CD4-positive, alpha-beta T cell treated with Interleukin-21 for 1 hour (primary cell): ENCODE measurements around the gene PRPF8.
"Not testable (repeated sequence)": the region's sequence is repeated elsewhere in the genome, so short reads cannot be mapped to it uniquely, and the experiment has no call there.

Experiments
- DNase-seq: peaks from one replicate; pipeline ENCODE4 v3.0.0-alpha.2; 2020

Gene PRPF8

GRCh38 chr17:1716076-1716911, 31.6 kb upstream of the PRPF8 start:
- DNase-seq: peak; percentile 100

- DNase-seq: no peak
Observed at GRCh38 chr17:1715803-1716075, 31.1 kb upstream of the PRPF8 start.

DNA sequence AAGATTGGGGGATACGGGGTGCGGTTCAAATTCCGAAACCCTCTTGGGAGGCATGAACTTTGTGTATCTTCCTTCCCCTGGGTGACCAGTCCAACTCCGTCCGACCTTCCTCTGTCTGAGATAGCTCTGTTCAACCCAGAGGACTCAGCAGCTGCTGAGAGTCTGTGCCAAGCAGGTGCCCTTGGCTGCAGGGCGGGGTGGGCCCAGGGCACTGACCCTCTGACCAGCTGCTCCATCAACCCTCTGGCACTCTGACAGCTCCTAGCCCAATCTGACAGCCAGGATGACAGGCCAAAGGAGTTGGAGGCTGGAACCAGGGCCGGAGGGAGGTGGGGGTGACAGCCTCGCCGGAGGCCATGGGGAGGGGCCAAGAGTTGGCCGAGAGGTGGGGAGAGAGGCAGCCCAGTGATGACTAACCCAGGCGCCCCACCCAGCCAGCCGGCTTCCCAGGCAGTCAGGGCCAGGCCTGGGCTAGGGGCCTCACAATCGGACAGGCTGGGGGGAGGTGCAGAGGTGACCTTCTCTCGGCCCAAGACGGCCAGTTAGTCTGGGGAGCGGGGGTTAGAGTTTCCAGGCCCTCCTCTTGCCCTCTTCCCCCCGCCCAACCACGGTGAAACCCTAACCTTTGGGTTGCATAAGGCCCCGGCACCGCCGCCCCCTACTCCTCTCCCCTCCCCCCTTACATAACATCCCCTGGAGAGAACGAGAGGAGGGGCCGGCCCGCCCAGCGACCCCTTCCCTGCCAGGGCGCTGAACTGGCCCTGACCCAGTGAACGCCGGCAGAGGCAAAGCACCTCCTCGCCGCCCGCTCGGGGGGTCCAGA, 30.5 kb upstream of the PRPF8 start:
- peak; percentile 52 for DNase-seq

DNA sequence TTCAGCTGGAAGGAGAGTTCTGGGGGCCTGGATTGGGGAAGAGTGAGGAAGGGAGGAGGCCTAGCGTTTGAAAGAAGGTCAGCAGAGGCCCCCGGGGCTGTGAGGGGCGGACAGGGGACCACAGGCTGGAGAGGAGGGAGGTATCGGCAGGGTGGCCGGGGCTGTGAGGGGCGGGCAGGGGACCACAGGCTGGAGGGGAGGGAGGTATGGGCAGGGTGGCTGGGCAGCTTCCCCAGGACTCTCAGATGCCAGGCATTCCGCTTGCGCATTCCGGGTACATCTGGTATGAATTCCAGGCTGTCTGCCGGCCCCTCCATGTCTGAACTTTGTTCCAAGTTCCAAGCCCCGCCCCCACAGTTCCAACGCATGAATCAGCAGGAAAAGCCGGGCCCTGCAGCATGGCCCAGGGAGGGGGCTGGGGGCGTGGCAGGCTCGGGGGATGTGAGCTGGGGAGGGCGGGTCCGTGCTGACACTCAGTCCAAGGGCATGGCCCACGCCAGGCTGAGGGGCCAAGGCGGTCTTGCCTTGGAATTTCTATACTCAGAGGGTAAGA, 29.8 kb upstream of the PRPF8 start:
- DNase-seq: peak; percentile 18

DNA sequence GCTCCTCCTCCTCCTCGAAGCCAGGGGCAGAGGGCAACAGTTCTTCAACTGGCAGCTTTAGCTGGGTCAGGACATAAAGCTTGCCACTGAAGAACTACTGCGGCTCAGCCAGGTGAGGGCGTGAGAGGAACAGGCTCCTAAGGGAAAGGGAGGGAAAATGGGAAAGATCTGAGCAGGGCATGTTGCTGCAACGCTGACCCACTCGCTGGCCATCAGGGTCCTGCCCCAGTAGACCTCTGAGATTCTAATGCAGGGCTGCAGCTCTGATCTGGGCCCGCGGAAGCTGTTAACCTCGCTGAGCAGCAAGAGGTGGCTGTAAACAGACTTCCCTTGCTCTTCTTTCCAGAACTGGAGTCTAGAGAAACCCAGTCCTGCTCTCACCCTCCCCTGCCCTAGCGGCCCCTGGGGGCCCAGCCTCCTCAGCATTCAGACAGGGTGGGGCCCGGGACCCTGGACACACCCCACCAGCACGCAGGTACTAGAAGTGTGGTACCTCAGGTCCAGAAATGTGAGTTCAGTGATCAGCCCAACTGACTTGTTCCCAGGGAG, 29.3 kb upstream of the PRPF8 start:
- DNase-seq: no peak

GRCh38 chr17:1713160-1713877, 28.7 kb upstream of the PRPF8 start:
- no peak for DNase-seq

DNA sequence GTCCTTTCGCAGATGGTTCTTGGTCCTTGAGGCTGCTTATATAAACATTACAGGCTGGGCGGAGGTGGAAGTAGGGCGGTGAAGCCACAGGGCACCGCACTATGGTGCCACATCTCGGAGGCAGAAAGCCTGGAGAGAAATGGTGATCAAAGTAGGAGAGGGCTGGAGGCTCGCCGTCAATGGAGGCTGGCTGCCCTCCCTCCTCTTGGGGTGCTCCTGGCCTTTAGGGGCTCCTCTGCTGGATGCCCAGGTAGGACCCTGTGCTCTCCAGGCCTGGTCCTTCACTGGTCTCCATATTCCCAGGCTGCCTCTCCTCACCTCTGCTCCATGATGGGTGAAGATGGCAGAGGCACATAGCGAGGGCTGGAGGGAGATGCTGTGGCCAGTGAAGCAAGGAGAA, 27.6 kb upstream of the PRPF8 start:
- DNase-seq: no peak

- DNase-seq: no peak
Observed at GRCh38 chr17:1711804-1712203, 27.1 kb upstream of the PRPF8 start.

DNA sequence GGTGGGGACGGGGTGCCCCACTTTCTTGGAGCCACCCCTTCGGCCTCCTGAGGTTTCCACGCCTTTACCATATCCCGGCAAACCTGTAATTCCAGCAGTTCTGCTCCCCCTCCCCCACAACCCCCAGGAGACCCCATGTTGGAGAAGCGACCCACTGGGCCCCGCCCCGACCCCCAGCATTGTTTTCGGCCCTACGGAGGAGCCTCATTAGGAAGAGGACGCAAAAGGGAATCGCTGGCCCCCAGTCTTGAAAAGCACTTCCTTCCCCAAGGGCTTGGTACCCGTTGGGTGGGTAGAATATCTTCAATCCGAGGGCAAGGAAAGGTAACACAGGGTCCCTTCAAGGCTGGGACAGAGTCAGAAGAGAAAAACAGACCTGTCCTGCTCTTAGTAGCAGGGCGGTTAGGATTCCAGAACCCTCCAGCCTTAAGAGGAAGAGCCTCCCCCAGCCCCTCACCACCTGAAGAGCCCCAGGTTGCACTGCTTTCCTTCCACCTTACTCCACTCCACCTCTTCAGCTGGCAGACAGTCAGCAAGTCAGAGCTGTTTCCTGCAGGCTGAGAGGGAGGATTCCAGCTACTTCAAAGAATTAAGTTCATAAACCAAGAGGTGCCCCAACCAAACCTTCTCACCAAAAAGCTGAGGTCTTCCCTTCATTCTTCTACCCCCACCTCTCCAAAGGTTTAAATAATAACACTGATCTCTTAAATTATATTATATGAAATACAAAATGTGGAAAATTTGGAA, 26.3 kb upstream of the PRPF8 start:
- peak; percentile 21 for DNase-seq

- peak; percentile 12 for DNase-seq
Observed at GRCh38 chr17:1709971-1710806, 25.5 kb upstream of the PRPF8 start, which contains the start of gene TLCD2. TSS of gene TLCD2 (minus strand) at chr17:1710377. CDS start at chr17:1710242, 135 bp downstream.

DNA sequence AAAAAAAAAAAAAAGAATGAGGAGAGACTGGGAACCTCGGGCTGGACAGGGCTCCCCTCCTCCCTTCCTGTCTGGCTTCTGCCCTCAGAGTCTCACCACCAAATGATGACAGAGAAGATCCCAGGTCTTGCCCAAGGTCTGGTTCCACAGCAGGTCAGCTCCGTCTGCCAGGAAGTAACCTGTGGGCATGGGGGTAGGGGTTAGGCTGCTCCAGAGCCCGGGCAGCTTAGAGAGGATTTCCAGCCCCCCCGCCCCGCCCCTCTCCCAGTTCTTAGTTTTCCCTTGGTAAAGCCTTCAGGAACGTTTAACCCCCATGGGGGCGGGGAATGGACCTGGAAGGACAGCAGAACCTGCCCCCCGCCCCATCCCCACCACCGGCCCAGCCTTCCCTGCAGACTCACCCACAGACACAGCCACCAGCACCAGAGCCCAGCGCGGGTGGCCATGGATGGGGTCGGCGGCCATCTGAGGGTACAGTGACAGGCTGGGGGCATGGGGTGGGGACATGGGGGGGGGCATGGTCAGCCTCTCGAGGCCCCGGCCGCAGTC, 24.8 kb upstream of the PRPF8 start:
- DNase-seq: peak; percentile 13

DNA sequence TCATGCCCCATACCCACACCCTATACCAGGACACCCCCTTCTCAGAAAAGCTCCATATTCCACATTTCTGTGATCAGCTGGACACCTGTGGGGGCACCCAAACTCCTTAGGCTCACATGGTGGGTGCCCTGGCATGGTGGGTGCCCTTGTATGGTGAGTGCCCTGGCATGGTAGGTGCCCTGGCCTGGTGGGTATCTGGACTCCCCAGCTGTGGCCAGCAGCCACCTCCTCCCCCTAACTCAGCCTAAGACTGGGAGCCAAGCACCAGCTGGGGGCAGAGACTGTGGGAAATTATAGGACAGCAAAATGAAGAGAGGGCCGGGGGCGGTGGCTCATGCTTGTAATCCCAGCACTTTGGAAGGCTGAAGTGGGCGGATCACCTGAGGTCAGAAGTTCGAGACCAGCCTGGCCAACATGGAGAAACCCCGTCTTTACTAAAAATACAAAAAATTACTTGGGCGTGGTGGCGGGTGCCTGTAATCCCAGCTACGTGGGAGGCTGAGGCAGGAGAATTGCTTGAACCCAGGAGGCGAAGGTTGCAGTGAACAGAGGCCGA, 24.2 kb upstream of the PRPF8 start:
- DNase-seq: not testable (repeated sequence)

- DNase-seq: peak; percentile 68
Observed at GRCh38 chr17:1707107-1707506, 22.4 kb upstream of the PRPF8 start.

DNA sequence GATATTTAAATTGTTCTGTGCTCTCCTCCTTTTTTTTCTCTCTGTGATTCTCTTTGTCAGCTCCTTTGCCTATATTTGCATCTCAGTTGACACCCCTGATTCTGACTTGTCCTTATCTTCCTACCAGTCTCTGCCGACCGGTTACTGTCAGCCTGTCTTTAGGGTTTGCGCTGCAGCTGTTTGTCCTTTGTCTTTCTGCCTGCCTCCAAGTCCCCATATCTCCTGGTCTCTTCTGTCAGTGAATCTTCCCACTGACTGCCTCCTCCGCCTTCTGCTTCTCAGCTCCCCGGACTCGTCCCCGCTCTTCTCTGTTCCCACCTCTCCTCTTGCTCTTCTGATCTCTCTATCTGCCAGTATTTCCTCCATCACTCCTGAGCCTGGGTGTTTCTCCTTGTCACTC, 20.3 kb upstream of the PRPF8 start:
- no peak for DNase-seq

DNA sequence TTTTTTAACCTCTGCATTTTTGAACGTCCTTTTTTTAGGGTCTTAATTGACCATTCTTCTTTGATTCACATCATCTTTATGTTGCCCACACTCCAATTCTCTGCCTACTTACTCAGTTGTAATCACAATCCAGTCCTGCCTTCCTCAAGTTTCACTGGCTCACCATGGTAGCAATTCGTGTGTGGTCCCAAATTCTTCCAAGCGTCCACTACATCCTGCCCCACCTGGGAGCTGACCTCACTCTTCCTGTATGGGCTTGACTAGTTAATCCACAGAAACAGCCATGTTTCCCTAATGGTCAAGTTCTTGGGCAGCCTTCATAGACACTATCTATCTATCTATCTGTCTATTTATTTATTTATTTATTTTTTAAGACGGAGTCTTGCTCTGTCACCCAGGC, 18.4 kb upstream of the PRPF8 start:
- no peak for DNase-seq

- not testable (repeated sequence) for DNase-seq
Observed at GRCh38 chr17:1699891-1700290, 15.2 kb upstream of the PRPF8 start.

DNA sequence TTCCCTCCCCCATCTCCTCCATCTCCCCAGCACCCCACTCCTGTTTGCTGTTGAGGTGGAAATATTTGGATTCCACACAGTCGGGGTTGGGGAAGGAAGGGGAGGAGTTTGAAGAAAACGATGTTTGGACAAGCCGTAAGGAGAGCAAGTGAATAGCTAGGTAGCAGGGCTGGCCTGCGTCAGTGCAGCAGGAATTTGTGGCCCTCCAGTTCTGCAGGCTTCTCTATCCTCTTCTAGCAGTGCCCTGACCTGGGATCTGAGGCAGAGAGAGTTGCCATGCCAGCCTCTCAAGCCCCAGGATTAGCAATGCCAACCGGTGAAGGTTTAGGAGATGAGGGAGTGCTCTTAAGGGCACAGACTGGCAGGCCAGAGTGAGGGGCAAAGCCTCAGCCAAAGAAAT, 13.0 kb upstream of the PRPF8 start:
- no peak for DNase-seq

- no peak for DNase-seq
Observed at GRCh38 chr17:1695365-1695764, 10.7 kb upstream of the PRPF8 start.

DNA sequence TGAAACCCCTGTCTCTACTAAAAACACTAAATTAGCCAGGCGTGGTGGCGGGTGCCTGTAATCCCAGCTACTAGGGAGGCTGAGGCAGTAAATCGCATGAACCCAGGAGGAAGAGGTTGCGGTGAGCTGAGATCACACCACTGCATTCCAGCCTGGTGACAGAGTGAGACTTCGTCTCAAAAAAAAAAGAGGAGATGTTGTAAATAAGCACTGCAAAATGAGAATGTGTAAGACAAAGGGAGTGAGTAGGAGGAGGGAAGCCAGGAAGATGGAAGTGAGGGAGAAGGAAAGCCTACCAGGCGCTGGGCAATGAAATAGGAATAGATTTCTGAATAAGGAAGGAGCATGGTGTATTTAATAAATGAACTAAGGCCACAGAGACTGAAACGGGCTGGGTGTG, 8.7 kb upstream of the PRPF8 start:
- no peak for DNase-seq

DNA sequence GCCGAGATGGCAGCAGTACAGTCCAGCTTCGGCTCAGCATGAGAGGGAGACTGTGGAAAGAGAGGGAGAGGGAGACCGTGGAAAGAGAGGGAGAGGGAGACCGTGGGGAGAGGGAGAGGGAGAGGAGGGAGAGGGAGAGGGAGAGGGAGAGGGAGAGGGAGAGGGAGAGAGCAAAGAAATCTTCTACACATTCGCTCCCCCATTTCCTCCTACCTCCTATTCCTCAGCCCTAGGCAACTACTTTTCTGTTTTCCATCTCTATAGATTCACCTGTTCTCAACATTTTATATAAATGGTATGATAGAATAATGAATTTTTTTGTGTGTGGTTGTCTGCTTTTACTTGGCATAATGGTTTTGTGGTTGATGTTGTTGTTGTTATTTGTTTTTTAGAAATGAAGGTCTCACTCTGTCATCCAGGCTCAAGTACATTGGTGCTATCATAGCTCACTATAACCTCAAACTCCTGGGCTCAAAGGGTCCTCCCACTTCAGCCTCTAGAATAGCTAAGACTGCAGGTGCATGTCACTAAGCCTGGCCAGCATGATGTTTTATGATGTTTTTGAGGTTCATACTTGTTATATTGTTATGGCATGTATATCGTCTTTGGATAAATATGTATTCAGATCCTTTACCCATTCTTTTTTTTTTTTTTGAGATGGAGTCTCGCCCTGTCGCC, 6.0 kb upstream of the PRPF8 start:
- no peak for DNase-seq
